Measurements from ENCODE around the gene NPPA. TPM values are rescaled to one million over a fixed set of nuclear protein-coding genes. Genes with fewer than 3 reads are reported as not detected.

Gene NPPA
- total RNA-seq, 1 experiment from 2014 or later = not detected

DNA sequence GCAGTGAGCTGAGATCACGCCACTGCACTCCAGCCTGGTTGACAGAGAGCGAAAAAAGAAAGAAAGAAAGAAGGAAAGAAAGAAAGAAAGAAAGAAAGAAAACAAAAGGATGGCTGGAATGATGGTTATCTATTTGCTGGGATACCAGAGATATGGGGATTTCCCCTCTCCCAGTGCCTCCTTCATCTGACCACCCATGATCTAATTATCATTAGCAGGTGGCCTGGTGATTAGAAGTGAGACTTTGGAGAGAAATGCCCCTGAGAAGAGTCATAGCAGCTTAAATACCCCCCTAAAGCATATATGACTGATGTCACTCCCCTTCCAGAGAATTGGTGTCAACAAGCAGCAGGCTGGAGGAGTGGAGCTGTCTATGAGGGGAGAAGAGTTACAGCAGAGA, 12.5 kb upstream of the NPPA start:
- Histone ChIP-seq H2AFZ (ENCODE audit: low read length) (no peak overlapping the region), H3K9me2 (replicated peaks; ENCODE audit: low read length) (no peaks in the 10 kb centered on the region), H3K36me3 (ENCODE audit: low read depth, low read length) (no peaks in the 10 kb centered on the region), H3K9ac (ENCODE audit: low read length) (no peak overlapping the region), H4K20me1 (ENCODE audit: low read length) (no peaks in the 10 kb centered on the region), H3K4me1 (ENCODE audit: insufficient read depth, low read length) (no peaks in the 10 kb centered on the region; the same call in 1 of the 2 replicates), H3F3A (ENCODE audit: low read length, unreplicated experiment) (no peaks in the 10 kb centered on the region), H3K4me3 (ENCODE audit: low read length) (no peak overlapping the region), H3K9me3 (ENCODE audit: low read length) (no peaks in the 10 kb centered on the region), H3K4me2 (ENCODE audit: low read length) (no peak overlapping the region), H3K79me2 (ENCODE audit: low read length) (no peaks in the 10 kb centered on the region), H3K27ac (ENCODE audit: low read length) (no peak overlapping the region), H3K27me3 (ENCODE audit: low read length) (peaks cover 40% of the 10 kb centered on the region)
- no TSS peak for BruUV-seq (replicated peaks)
- POLR2A ChIA-PET (ENCODE audit: unreplicated experiment) = no interaction called here
- no peak for DNase-seq
- TF ChIP-seq EZH2 (IDR thresholded peaks at IDR 0.05; ENCODE audit: low read length, unreplicated experiment) = no peak
- TF ChIP-seq, protein P1, sequence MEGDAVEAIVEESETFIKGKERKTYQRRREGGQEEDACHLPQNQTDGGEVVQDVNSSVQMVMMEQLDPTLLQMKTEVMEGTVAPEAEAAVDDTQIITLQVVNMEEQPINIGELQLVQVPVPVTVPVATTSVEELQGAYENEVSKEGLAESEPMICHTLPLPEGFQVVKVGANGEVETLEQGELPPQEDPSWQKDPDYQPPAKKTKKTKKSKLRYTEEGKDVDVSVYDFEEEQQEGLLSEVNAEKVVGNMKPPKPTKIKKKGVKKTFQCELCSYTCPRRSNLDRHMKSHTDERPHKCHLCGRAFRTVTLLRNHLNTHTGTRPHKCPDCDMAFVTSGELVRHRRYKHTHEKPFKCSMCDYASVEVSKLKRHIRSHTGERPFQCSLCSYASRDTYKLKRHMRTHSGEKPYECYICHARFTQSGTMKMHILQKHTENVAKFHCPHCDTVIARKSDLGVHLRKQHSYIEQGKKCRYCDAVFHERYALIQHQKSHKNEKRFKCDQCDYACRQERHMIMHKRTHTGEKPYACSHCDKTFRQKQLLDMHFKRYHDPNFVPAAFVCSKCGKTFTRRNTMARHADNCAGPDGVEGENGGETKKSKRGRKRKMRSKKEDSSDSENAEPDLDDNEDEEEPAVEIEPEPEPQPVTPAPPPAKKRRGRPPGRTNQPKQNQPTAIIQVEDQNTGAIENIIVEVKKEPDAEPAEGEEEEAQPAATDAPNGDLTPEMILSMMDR (conservative IDR thresholded peaks at IDR 0.05; ENCODE audit: low read depth, low read length) = no peak
- no peak for TF ChIP-seq EZH2phosphoT487 (IDR thresholded peaks at IDR 0.05; ENCODE audit: borderline replicate concordance, low read length)
- no peak for ATAC-seq
- CTCF ChIA-PET = interaction anchor here (0.6 kb wide), 1 partner anchor 27 kb away, joined by 3 read pairs; no protein-coding TSS in a partner anchor
- intact Hi-C loops (cut with micrococcal nuclease) = no loop called here

DNA sequence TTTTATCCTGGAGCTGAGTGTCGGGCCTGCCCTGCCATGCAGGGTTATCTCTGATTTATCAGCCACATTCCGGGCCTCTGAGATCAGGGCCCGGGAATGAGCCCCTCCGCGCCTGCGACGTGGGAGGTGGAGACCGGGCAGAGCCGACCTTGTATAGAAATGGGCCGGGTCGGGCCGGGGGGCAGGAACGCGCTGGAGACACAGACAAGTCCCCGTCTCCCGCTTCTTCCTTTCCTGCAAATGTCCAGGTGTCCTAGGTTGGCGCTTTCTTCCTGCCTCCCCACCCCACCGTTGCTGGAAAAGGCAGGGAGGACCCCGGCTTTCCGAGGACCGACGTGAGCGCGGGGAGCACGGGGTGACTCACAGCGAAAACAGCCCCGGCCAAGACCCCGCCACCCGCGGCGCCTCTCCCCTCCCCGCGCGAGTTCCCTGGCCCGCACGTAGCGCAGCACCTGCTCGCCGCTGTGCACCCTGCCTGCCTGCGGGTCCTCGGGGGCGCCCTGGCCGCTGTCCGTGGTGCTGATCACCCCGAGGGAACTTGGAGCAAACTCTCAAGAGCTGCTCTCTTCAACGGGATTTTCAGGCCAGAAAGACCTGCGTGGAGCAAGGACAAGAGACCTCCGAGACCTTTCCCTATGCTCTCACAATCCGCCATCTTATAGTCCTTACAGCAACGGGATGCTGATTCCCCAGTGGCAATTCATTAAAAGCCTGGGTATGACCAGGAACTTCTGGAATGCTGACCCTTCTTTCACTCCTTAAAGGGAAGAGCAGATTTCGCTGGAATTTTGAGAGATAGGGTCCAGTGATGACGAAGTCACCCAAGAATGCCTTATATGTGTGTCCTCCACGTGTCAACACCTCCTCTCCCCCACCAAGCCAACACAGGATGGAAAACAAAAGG, 11.6 kb upstream of the NPPA start:
- Histone ChIP-seq H3K27ac (ENCODE audit: low read length) (no peak overlapping the region), H3K36me3 (ENCODE audit: low read depth, low read length) (no peaks in the 10 kb centered on the region), H3K4me3 (ENCODE audit: low read length) (no peak overlapping the region), H4K20me1 (ENCODE audit: low read length) (no peaks in the 10 kb centered on the region), H3K9me2 (replicated peaks; ENCODE audit: low read length) (no peaks in the 10 kb centered on the region), H3K27me3 (ENCODE audit: low read length) (peaks cover 40% of the 10 kb centered on the region), H3K9ac (ENCODE audit: low read length) (no peak overlapping the region), H3K9me3 (ENCODE audit: low read length) (no peaks in the 10 kb centered on the region), H3F3A (ENCODE audit: low read length, unreplicated experiment) (no peaks in the 10 kb centered on the region), H3K4me1 (ENCODE audit: insufficient read depth, low read length) (no peaks in the 10 kb centered on the region; the same call in 1 of the 2 replicates), H3K79me2 (ENCODE audit: low read length) (no peaks in the 10 kb centered on the region), H3K4me2 (ENCODE audit: low read length) (no peak overlapping the region), H2AFZ (ENCODE audit: low read length) (no peak overlapping the region)
- no peak for TF ChIP-seq EZH2phosphoT487 (IDR thresholded peaks at IDR 0.05; ENCODE audit: borderline replicate concordance, low read length)
- TF ChIP-seq, protein P1 (conservative IDR thresholded peaks at IDR 0.05; ENCODE audit: low read depth, low read length) = 0 out of 2 replicates have a peak, but pooled peaks have one; percentile 28
- CTCF ChIA-PET = no interaction called here
- POLR2A ChIA-PET (ENCODE audit: unreplicated experiment) = no interaction called here
- peak; percentile 51 for DNase-seq
- ATAC-seq = peak; percentile 48; the same call in 1 of the 2 replicates
- intact Hi-C loops (cut with micrococcal nuclease) = no loop called here
- no TSS peak for BruUV-seq (replicated peaks)

DNA sequence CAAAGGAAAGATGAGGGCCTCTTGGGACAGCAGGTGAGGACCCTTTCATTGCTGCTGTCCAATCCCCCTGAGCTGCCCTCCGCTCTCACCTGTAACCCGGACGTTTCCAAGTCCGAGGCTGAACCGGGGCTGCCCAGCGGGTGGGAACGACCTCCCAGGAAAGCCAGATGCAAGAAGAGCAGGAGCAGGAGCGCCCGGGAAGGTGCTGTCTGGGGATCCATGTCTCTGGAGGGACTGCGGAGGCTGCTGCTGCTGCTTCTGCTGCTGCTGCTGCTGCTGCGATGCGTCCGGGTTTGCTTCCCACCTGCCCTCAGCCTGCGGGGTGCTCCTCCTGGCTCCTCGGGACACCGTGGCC, 11.0 kb upstream of the NPPA start, which contains the start of gene NPPB:
NPPB (minus strand) TSS at position 333 of the 355 bp plus-strand sequence; CDS start at position 221, 112 bp downstream.
- H3K27ac ChIP-seq (ENCODE audit: low read length) = no peak within 1 kb of the TSS
- no peaks in the 10 kb centered on the region for H3K36me3 ChIP-seq (ENCODE audit: low read depth, low read length)
- no peaks in the 10 kb centered on the region; the same call in 1 of the 2 replicates for H3K4me1 ChIP-seq (ENCODE audit: insufficient read depth, low read length)
- no peaks in the 10 kb centered on the region for H4K20me1 ChIP-seq (ENCODE audit: low read length)
- intact Hi-C loops (cut with micrococcal nuclease) = no loop called here
- DNase-seq (no peak), ATAC-seq (no peak)
- no peak within 1 kb of the TSS for H2AFZ ChIP-seq (ENCODE audit: low read length)
- POLR2A ChIA-PET (ENCODE audit: unreplicated experiment) = no interaction called here
- no TSS peak for BruUV-seq (replicated peaks)
- CTCF ChIA-PET = no interaction called here
- H3K4me2 ChIP-seq (ENCODE audit: low read length) = no peak within 1 kb of the TSS
- H3K4me3 ChIP-seq (ENCODE audit: low read length) = no peak within 1 kb of the TSS
- no peaks in the 10 kb centered on the region for H3K9me2 ChIP-seq (replicated peaks; ENCODE audit: low read length)
- no peaks in the 10 kb centered on the region for H3K9me3 ChIP-seq (ENCODE audit: low read length)
- no peaks in the 10 kb centered on the region for H3K79me2 ChIP-seq (ENCODE audit: low read length)
- H3K9ac ChIP-seq (ENCODE audit: low read length) = no peak within 1 kb of the TSS
- peaks cover 40% of the 10 kb centered on the region for H3K27me3 ChIP-seq (ENCODE audit: low read length)
- H3F3A ChIP-seq (ENCODE audit: low read length, unreplicated experiment) = no peaks in the 10 kb centered on the region
- TF ChIP-seq EZH2 (IDR thresholded peaks at IDR 0.05; ENCODE audit: low read length, unreplicated experiment) (no peak), EZH2phosphoT487 (IDR thresholded peaks at IDR 0.05; ENCODE audit: borderline replicate concordance, low read length) (no peak)
- TF ChIP-seq, protein P1 (conservative IDR thresholded peaks at IDR 0.05; ENCODE audit: low read depth, low read length) = no peak
